GM18499 (cell line): ENCODE measurements around the gene MAGEC3.
"Not testable (repeated sequence)": the region's sequence is repeated elsewhere in the genome, so short reads cannot be mapped to it uniquely, and the experiment has no call there.

Experiments used
- ATAC-seq: cut with Tn5 transposase; IDR thresholded peaks from one replicate; pipeline ENCODE4 v1.9.1; 2021; ENCODE audit warnings: moderate number of reproducible peaks; ENCODE audit not compliant: insufficient read depth, unreplicated experiment

The MAGEC3 gene, protein sequence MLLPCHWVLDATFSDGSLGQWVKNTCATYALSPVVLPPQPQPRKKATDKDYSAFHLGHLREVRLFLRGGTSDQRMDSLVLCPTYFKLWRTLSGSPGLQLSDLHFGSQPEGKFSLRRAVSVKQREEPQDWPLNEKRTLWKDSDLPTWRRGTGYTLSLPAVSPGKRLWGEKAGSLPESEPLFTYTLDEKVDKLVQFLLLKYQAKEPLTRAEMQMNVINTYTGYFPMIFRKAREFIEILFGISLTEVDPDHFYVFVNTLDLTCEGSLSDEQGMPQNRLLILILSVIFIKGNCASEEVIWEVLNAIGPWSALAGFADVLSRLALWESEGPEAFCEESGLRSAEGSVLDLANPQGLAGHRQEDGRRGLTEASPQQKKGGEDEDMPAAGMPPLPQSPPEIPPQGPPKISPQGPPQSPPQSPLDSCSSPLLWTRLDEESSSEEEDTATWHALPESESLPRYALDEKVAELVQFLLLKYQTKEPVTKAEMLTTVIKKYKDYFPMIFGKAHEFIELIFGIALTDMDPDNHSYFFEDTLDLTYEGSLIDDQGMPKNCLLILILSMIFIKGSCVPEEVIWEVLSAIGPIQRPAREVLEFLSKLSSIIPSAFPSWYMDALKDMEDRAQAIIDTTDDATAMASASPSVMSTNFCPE

DNA sequence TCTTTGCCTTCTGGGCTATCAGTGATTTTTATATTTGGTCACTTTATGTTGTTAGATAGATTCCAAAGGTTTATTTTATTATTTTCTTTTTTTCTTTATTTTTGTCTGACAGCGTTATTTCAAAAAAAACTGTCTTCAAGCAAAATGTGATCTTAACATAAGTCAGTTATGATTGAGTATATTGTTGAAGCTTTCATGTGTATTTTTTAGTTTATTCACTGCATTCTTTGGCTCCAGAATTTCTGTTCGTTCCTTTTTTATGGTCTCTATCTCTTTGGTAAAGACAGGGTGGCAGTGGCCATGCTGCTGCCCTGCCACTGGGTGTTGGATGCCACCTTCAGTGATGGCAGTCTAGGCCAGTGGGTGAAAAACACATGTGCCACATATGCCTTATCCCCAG is at the start of gene MAGEC3:
MAGEC3 (plus strand) TSS at position 301 of the 400 bp plus-strand sequence; CDS start at position 301, 0 bp downstream.
- no peak for ATAC-seq

DNA sequence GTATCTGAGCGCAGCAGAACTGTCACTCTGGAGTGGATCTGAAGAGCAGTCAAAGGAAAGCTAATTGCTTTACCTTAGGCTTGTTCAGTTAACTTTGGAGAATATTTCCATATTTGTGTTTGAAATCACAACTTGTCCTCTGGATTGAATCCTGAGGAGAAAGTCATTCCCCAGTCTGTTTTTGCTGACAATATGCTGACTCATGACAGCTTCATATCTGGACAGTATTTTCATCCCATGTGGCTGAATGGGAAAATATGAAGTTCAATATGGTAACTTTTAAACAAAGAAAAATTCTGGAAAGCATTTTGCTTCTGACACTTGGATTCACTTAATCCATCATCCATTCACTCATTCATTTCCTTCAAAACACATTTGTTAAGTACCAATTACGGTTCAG is 46.3 kb upstream of the MAGEC3 start:
- ATAC-seq, result no peak

DNA sequence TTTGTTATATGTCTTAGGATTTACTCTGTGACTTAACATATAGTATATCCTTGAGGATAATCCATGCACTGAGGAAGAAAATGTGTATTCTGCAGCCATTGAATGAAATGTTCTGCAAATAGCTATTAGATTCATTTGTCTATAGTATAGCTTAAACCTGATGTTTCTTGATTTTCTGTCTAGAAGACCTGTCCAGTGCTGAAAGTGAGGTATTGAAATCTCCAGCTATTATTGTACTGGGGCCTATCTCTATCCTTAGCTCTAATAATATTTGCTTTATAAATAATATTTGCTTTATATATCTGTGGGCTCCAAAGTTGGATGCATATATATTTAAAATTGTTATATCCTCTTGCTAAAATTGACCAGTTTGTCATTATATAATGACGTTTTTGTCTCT is 26.7 kb upstream of the MAGEC3 start:
- no peak for ATAC-seq

DNA sequence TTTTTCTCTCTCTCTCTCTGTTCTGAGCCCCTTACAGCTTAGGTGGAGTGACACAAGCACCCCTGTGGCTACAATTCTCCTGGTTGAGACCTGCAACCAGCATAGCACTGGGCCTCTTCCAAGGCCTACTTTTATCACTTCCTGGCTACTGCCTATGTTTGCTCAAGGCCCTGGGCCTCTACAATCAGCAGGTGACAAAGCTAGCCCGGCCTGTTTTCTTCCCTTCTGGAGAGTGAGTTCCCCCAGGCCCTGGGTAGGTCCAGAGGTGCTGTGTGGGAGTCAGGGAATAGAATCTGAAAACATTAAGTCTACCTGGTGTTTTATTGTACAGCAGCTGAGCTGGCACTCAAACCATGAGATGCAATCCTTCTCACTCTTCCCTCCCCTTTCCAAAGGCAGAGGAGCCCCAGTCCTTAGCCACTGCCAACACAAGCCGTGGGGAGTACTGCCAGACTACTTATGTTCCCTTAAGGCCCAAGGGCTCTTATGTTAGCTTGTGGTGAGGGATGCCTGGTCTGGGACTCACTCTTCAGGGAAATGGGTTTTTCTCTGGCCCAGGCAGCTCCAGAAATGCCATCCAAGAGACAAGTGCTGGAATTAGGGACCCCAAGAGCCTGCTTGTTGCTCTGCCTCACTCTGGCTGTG is 23.8 kb upstream of the MAGEC3 start:
- no peak for ATAC-seq

DNA sequence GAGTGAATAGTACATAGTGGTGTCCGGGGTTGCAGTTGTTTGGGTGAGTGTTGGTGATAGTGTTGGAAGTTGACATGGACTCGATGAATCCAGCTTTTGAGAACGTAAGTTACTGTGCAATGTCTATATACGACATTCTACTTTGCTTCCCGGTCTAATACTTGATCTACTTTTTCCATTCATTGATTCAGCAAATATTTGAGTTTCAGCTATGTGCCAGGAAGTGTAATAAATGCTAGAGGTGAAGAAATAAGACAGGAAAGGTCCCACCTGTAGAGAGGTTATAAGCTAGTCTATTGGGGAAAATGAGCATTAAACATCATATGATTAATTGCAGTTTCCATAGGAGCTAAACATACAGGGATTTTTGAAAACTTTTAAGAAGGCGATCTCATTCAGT is 22.2 kb upstream of the MAGEC3 start:
- no peak for ATAC-seq

DNA sequence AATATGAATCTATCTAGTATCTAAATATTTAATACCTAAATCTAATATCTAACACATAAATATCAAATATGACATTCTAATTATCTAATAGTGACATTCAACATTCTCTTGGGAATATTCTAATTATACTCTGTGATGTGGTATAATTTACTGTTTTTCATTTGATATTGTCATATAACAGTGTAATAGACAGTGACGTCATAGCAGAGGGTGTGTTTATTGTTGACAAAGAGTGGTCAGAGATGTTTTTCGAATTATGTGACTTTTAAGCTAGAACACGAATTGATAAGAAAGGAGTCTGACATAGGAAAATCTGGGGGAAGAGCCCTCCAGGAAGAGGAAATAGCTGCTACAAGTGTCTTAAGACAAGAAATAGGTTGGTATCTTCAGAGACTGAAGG is 5.9 kb upstream of the MAGEC3 start:
- no peak for ATAC-seq

DNA sequence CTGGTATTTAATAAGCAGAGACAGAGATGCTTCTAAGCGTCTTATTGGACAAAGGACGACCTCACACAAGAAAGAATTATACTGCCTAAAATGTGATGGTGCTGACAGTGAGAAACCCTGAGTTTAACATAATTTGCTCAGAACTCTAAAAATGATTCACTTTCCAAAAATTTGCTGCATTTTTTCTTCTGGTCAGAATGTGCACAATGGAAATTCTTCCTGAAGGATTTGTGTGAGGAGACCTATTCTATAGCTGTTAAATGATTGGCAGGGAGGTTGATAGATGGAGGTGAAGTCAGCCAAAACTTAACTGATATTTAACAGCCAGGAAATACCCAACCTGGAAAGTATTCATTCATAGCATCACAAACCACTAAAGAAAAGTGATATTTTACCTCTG is 1.7 kb downstream of the MAGEC3 start:
- no peak for ATAC-seq

DNA sequence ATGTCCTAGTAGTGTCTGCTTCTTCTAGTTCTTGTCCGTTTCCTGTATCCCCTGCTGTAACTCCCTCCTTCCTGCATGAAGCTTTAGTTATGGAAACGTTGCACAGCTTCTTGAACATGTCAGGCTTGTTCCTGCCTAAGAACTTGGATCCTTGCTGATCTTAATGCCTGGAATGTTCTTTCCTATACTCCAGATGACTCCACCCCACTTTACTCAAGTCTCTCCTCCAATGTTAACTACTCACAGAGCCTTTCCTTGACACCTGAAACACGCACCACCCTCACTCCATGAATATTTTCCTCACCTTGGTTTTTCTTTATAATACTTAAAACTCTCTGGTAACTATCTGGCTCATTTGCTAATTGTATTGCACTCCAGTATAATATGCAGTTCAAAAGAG is 19.4 kb downstream of the MAGEC3 start:
- ATAC-seq, result no peak

DNA sequence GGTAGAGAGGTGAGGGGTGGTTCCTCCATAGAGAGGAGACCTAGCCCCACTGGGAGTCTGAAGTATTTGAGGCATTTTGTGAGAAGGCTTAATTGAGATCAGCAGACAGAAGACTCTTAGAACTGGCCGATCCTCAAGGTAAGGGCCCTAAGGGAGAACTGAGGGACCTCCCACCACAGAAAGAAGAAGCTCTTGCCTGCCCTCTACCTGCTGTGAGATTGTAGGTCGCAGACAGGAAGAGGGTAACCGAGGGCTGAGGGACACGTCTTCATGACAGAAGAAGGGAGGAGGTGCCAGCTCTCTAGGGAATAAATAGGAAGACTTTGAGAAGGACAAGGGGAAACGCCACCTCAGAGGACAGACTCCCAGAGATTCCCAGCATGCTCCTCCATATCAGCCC is 41.5 kb downstream of the MAGEC3 start:
- ATAC-seq, result no peak

DNA sequence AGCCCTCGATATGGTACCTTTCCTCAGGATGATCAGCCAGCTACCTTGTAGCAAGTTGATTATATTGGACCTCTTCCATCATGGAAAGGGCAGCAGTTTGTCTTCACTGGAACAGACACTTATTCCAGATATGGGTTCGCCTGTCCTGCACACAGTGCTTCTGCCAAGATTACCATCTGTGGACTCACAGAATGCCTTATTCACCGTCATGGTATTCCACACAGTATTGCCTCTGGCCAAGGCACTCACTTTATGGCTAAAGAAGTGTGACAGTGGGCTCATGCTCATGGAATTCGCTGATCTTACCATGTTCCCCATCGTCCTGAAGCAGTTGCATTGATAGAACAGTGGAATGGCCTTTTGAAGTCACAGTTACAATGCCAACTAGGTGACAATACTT is 50.7 kb downstream of the MAGEC3 start:
- ATAC-seq, result not testable (repeated sequence)

DNA sequence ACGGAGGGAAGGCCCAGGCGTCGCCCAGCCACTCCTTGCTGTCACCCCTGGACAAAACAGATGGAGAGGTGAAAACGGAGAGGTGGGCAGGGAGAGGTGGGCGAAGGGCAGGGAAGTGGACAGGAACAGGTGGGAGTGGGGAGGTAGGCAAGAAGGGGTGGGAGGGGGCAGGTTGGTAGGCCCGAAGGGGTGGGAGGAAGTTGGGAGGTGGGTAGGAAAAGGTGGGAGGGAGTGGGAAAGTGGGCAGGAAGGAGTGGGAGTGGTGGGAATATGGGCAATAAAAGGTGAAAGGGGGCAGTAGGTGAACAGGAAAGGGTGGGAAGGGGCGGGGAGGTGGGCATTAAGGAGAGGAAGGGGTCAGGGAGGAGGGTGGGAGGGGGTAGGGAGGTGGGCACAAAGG is 56.6 kb downstream of the MAGEC3 start:
- ATAC-seq, result no peak

DNA sequence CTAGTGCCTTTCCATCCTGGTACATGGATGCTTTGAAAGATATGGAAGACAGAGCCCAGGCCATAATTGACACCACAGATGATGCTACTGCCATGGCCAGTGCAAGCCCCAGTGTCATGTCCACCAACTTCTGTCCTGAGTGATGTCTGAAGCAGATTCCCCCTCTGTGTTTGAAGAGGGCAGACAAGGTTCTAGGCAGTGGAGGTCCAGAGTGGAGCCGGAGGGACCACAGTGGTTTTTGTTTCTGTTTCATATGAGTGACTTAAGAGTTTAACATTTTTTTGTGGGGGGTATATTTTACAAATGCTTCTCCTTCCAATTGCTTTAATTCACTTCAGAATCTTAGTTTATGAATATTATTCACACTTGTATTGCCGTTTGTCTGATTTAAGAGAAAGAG is 59.6 kb downstream of the MAGEC3 start:
- no peak for ATAC-seq

DNA sequence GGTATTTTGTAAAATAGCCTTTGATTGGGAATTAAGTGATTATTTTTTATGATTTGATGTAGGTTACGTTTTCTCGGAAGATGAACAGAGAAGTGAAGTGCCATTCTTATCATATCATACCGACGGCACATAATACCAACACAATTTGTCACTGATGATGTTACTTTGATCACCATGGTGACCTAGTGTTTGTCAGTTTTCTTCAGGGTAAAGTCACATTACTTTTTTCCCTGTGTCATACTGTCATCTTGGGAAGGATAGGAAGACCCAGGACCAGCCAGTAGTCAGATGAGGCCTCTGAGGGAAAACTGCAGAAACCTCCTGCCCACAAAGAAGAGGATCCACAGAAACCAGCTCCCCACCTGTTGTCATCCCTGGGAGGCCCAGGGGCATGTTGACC is 64.2 kb downstream of the MAGEC3 start:
- no peak for ATAC-seq

DNA sequence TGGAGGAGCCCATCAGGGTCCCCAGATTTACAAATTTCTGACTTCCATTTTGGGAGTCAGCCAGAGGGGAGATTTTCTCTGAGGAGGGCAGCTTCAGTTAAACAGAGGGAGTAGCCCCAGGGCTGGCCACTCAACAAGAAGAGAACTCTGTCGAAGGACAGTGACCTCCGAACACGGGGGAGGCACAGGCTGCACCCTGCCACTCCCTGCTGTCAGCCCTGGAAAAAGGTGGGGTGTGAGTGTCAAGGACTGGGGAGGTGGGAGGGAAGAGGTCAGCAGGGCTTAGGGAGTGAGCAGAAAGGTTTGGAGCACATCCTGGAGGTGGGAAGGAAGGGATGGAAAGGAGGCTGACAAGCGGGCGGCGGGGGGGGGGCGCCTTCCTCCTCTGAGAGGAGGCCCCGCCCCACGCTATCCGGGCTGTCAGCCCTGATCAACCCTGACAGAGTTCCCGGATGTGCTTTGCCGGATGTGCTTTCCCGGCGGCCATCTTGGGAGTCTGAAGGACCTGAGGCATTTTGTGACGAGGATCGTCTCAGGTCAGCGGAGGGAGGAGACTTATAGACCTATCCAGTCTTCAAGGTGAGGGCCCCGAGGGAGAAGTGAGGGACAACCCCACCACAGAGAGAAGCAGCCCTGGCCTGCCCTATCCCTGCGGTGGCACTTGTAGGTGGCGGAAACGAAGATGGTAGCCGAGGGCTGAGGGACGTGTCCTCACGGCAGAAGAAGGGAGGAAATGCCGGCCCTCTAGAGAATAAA is 65.5 kb downstream of the MAGEC3 start, which contains the start of gene MAGEC1:
MAGEC1 (plus strand) TSS at position 495 of the 756 bp plus-strand sequence. CDS start 1,179 bp downstream, outside the sequence.
- no peak for ATAC-seq

DNA sequence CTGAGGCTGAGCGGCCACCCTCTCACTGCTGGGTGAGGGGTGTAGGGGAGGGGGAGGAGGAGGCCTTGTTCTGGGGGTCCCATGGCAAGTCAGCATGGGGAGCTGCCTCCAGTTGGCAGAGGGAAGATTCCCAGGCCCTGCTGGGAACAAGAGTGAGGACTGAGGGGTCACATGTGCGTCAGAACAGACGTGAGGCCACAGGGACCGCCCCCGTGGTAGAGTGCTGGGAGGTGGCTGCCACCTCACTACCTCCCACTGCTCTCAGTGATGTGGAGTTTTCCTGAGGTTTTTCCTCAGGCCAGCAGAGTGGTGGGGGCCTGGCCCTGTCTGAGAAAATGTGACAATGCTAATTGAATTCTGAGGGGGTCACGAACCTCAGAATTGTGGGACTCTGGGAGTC is 66.1 kb downstream of the MAGEC3 start:
- no peak for ATAC-seq

DNA sequence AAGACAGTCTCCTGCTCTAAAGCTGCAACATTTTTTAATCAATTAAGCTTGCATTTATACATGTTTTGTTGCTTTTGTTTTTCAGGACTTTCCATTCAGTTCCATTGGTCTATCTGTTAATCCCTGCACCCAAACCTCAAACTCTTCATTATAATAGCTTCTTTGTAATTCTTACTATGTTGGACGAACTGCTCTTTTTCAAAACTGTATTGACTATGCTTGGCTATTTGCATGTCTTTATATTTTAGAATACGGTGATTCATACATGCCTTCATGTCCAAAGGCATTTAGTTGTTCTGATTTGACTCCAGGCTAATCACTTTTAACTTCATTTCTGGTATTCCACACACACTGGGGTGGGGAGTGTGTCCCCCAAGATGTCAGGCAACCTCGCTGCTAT is 79.7 kb downstream of the MAGEC3 start:
- ATAC-seq, result no peak

DNA sequence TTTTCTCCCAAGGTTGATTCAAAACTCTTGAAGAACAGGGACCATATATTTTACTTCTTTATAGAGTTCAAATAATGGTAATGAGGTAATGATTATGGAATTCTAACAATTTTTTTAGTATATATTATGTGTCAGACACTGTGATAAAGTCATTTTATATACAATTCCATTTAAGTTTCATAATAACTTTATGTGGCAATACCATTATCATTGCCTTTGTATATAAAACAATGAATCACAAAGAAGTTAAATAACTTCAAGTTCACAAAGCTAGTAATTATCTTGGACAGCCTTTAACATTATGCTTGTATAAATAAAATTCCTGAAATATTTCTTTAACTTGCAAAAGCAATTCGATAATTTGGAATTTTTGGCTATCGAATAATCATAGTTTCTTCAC is 86.2 kb downstream of the MAGEC3 start:
- no peak for ATAC-seq

DNA sequence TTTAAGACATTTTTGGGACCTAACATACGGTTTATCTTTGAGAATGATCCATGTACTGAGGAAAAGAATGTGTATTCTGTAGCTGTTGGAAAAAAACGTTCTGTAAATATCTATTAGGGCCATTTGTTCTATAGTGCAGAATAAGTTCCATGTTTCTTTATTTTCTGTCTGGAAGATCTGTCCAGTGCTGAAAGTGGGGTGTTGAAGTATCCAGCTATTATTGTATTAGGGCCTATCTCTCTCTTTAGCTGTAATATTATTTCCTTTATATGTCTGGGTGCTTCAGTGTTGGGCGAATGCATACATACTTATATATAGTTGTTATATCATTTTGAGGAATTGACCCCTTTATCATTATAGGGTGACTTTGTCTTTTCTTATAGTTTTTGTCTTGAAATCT is 90.3 kb downstream of the MAGEC3 start:
- ATAC-seq, result no peak

DNA sequence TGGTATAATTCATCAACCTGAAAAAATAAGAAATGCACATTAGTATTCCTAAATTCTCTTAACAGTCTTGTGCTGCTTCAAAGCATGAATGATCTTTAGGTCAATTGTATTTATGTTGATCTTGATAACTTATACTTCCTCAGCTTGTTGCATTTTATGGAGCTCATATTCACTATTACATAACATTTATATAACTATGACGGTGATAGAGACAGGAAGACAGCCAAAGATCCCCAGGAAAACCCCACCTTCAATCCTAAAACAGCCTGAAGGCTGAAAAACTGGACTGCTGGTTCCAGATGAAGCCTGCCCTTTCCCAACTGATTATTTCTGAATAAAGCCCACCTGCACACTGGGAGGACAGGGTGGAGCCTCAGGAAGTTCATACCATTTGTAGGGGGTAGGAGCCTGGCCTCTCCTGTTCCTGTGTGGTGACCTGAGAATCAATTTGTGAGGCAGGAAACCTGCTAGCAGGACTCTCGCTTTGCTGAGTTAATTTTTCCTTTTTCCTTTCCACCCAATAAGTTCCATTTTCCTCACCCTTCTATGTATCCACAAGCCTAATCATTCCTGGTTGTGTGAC is 96.0 kb downstream of the MAGEC3 start:
- ATAC-seq, result no peak

DNA sequence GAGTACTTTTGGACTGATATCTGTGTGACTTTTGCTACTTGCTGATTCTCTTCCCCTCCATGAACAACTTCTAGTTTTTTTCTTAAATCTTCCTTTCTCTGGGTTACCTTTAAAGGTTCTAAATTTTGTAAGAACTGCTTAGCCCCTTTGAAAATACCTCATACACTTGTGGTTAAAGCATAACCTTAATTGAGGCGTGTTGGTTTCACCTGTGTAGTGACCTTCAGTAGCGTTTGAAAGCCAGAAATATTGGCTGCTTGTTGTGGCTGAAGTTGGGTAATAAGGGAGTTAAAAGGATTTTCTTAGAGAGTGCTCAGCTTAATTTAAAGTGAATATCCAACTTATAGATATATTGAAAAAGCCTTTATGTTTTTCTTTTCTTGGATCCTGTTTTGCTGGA is 97.5 kb downstream of the MAGEC3 start:
- no peak for ATAC-seq
